ENCODE measurements around the gene NUP205. TPM values are rescaled to one million over a fixed set of nuclear protein-coding genes. Genes with fewer than 3 reads are reported as not detected.

The NUP205 gene
- total and polyA plus RNA-seq, 2 of the 13 experiments (the other 11 are each of a cell fraction or from before 2014, with no cell fraction given): 46.2 to 87.2 TPM

GRCh38 chr7:135509839-135510591 is 47.7 kb upstream of the NUP205 start, which contains the start of gene CNOT4 (continued):
- TF ChIP-seq TCF7 (IDR thresholded peaks at IDR 0.05; ENCODE audit: low read depth): no peak
- TF ChIP-seq PTBP1 (IDR thresholded peaks at IDR 0.05; ENCODE audit: low read depth, low read length, poor library complexity, severe bottlenecking): no peak
- TF ChIP-seq NR2C2 (CRISPR knock-in tag; IDR thresholded peaks at IDR 0.05; ENCODE audit: borderline replicate concordance): peak; percentile 93
- no peak for TF ChIP-seq ZNF639 (CRISPR knock-in tag; conservative IDR thresholded peaks at IDR 0.05)
- peak; percentile 63 for TF ChIP-seq KDM5A (IDR thresholded peaks at IDR 0.05; ENCODE audit: borderline replicate concordance, low read length)
- no peak; the same call in 1 of the 2 replicates for TF ChIP-seq E2F5 (CRISPR knock-in tag; conservative IDR thresholded peaks at IDR 0.05)
- no peak for TF ChIP-seq SETDB1 (CRISPR knock-in tag; IDR thresholded peaks at IDR 0.05; ENCODE audit: borderline replicate concordance)
- TF ChIP-seq SRSF9 (IDR thresholded peaks at IDR 0.05; ENCODE audit: borderline replicate concordance, insufficient read depth, low read depth, low read length, poor library complexity, severe bottlenecking): no peak
- TF ChIP-seq ZC3H4 (CRISPR knock-in tag; IDR thresholded peaks at IDR 0.05; ENCODE audit: borderline replicate concordance): no peak
- no peak for TF ChIP-seq TRIM22 (IDR thresholded peaks at IDR 0.05)
- no peak for TF ChIP-seq GTF2F1 (IDR thresholded peaks at IDR 0.05; ENCODE audit: low read length)
- TF ChIP-seq ZNF891 (CRISPR knock-in tag; IDR thresholded peaks at IDR 0.05): 0 out of 2 replicates have a peak, but pooled peaks have one; percentile 55
- TF ChIP-seq HOXA3 (CRISPR knock-in tag; IDR thresholded peaks at IDR 0.05): peak; percentile 62; the same call in 1 of the 2 replicates
- no peak for TF ChIP-seq ZNF20 (CRISPR knock-in tag; IDR thresholded peaks at IDR 0.05)
- TF ChIP-seq ARID5B (CRISPR knock-in tag; IDR thresholded peaks at IDR 0.05): peak; percentile 47
- peak; percentile 23; the same call in 1 of the 2 replicates for TF ChIP-seq FOXC1 (CRISPR knock-in tag; IDR thresholded peaks at IDR 0.05; ENCODE audit: borderline replicate concordance)
- TF ChIP-seq ZBTB10 (CRISPR knock-in tag; IDR thresholded peaks at IDR 0.05; ENCODE audit: borderline replicate concordance): no peak
- no peak for TF ChIP-seq ZNF678 (CRISPR knock-in tag; IDR thresholded peaks at IDR 0.05)

Measured in HepG2 (cell line).